Measurements from ENCODE around the gene TRIO. TPM values are rescaled to one million over a fixed set of nuclear protein-coding genes. Genes with fewer than 3 reads are reported as not detected.

Gene TRIO
- total and polyA plus RNA-seq, 10 of the 15 experiments (the other 5 are each of a cell fraction or from before 2014, with no cell fraction given) = 5.1 to 96.4 (median 44.6) TPM

GRCh38 chr5:14144586-14145434 lies 1.7 kb downstream of the TRIO start (continued):
- TF ChIP-seq, protein P1, sequence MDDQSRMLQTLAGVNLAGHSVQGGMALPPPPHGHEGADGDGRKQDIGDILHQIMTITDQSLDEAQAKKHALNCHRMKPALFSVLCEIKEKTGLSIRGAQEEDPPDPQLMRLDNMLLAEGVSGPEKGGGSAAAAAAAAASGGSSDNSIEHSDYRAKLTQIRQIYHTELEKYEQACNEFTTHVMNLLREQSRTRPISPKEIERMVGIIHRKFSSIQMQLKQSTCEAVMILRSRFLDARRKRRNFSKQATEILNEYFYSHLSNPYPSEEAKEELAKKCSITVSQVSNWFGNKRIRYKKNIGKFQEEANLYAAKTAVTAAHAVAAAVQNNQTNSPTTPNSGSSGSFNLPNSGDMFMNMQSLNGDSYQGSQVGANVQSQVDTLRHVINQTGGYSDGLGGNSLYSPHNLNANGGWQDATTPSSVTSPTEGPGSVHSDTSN (IDR thresholded peaks at IDR 0.05; ENCODE audit: insufficient replicate concordance, low read depth, low read length) = peak; percentile 95
- TF ChIP-seq TARDBP (IDR thresholded peaks at IDR 0.05; ENCODE audit: borderline replicate concordance) (no peak), SMAD1 (IDR thresholded peaks at IDR 0.05; ENCODE audit: low read depth, partially characterized antibody) (no peak), MAX (IDR thresholded peaks at IDR 0.05; ENCODE audit: low read depth, low read length) (peak; percentile 13; the same call in 1 of the 2 replicates), EZH2 (IDR thresholded peaks at IDR 0.05; ENCODE audit: borderline replicate concordance, control insufficient read depth, low read depth, low read length) (no peak), ZBED1 (IDR thresholded peaks at IDR 0.05; ENCODE audit: borderline replicate concordance) (no peak), MXI1 (IDR thresholded peaks at IDR 0.05; ENCODE audit: low read depth, low read length) (0 out of 2 replicates have a peak, but pooled peaks have one; percentile 58), POU2F2 (IDR thresholded peaks at IDR 0.05; ENCODE audit: borderline replicate concordance, low read depth, low read length) (no peak), KLF5 (IDR thresholded peaks at IDR 0.05; ENCODE audit: partially characterized antibody) (no peak), MTA3 (IDR thresholded peaks at IDR 0.05; ENCODE audit: borderline replicate concordance, low read length) (no peak), ATF7 (IDR thresholded peaks at IDR 0.05; ENCODE audit: low read depth) (peak; percentile 29; the same call in 1 of the 2 replicates), MTA2 (IDR thresholded peaks at IDR 0.05; ENCODE audit: low read depth) (no peak)
- TF ChIP-seq, protein P2, sequence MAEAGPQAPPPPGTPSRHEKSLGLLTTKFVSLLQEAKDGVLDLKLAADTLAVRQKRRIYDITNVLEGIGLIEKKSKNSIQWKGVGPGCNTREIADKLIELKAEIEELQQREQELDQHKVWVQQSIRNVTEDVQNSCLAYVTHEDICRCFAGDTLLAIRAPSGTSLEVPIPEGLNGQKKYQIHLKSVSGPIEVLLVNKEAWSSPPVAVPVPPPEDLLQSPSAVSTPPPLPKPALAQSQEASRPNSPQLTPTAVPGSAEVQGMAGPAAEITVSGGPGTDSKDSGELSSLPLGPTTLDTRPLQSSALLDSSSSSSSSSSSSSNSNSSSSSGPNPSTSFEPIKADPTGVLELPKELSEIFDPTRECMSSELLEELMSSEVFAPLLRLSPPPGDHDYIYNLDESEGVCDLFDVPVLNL (IDR thresholded peaks at IDR 0.05; ENCODE audit: low read depth, low read length) = no peak
